Lower leg skin (tissue), 3 donors: ENCODE measurements around the gene SMOC2.

Experiments used
- POLR2A ChIP-seq, 2 donors: fragments of 450-650 bp; IDR thresholded peaks; one replicate each; pipeline ENCODE4 v1.6.1; 2016 to 2017; ENCODE audit warnings: antibody characterized with exemption in 2 of 2, mild to moderate bottlenecking in 1 of 2, moderate library complexity in 1 of 2
- TF ChIP-seq, protein P1 (sequence below), 3 donors: fragments of 450-650 bp; IDR thresholded peaks; one replicate each; pipeline ENCODE4 v1.5.1; 2016; ENCODE audit warnings: antibody characterized with exemption in 3 of 3, mild to moderate bottlenecking in 3 of 3, moderate library complexity in 2 of 3

DNA sequence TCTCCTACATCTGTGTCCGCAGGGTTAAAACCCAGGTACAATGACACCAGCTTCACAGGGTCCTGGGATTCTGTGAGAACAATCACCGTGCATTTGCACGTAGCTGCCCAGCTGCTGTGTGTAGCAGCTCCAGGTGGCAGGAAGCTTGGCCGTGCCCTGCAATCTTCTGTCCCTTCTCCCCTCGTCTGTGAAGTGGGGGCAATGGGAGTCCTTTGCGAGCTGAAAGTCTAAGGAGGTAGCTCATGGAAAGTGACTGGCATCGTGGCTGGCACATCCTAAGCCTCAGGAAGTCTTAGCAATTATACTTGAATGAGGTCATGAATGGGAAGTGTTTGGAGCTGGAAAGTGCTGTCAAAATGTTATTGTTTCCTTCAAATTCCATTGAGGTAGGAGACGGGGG, 137.1 kb downstream of the SMOC2 start:
- TF ChIP-seq, protein P1, sequence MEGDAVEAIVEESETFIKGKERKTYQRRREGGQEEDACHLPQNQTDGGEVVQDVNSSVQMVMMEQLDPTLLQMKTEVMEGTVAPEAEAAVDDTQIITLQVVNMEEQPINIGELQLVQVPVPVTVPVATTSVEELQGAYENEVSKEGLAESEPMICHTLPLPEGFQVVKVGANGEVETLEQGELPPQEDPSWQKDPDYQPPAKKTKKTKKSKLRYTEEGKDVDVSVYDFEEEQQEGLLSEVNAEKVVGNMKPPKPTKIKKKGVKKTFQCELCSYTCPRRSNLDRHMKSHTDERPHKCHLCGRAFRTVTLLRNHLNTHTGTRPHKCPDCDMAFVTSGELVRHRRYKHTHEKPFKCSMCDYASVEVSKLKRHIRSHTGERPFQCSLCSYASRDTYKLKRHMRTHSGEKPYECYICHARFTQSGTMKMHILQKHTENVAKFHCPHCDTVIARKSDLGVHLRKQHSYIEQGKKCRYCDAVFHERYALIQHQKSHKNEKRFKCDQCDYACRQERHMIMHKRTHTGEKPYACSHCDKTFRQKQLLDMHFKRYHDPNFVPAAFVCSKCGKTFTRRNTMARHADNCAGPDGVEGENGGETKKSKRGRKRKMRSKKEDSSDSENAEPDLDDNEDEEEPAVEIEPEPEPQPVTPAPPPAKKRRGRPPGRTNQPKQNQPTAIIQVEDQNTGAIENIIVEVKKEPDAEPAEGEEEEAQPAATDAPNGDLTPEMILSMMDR (IDR thresholded peaks at IDR 0.05) = no peak
- TF ChIP-seq POLR2A (IDR thresholded peaks at IDR 0.05) = no peak
